Fibroblast of skin of right quadriceps (primary cell): ENCODE data around the gene SELENOS.

Experiments
- DNase-seq: peaks from one replicate; pipeline ENCODE4 v3.0.0-alpha.2; 2013

Gene SELENOS, protein sequence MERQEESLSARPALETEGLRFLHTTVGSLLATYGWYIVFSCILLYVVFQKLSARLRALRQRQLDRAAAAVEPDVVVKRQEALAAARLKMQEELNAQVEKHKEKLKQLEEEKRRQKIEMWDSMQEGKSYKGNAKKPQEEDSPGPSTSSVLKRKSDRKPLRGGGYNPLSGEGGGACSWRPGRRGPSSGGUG

DNA sequence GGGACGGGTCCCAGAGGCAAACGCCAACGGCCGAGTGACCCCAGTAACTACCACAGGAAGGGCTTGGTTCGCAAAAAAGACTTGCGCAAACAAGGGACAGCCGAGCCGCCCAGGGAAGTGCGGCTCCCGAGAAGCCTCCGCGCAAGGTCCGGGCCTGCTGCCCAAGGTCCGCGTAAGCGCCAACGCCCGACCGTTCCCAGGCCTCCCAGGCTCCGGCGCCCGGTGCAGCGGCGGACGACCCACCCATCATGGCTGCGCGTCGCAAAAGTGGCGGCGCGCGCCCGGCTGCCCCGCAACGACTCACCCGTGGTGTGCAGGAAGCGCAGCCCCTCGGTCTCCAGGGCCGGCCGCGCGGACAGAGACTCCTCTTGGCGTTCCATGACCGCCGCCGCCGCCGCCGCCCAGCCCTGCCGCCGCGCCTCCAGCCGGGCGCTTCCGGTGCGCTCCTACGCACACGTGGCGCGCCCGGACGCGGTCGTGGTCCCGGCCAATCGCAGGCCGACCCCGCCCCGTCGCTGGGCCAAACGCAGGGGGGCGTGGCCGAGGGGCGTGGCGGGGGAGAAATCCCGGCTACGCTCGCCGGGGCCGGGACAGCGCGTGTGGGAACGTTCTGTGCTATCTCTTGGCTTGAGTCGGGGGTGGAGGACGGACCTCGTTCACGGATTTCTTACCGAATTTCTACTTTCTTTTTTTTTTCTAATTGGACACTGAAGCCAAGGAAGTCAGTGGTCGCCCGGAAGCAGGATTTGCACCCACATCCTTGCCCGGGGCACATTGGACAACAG, at the start of gene SELENOS:
Gene SELENOS, minus strand, starts transcription at position 448 of the 785 bp plus-strand sequence. Its CDS starts 68 bp downstream, at position 380.
- peak; percentile 89 for DNase-seq

DNA sequence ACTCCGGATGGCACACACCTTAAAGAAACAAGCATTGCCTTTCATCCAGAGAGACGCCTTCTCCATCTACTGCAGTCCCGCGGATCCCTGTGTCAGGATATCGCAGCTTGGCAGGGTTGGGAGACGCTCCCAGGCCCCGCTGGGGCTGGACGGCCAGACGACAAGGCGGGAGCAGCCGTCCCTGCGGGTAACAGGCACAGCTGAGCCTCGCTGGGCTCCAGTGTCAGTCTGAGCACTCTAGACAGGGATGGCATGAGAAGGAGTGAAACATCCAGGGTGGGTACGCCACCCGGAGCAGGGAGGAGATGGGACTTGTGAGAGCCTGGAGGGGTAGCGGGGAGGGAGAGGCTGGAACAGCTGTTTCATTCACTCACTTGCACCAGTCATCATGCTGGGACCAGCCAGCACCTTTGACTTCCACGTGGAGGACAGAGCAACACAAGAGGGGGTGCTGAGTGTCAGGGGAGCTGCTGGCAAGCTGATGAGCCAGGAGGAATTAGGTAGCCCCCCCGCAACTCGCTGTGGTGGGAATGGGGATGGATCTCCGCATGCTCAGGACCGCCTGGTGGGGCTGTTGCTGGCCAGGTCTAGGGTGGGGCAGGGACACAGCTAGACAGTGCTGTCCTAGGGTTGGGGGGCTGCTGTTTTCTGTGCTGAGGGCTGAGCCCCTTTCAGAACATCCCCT, 49.3 kb upstream of the SELENOS start:
- no peak for DNase-seq

DNA sequence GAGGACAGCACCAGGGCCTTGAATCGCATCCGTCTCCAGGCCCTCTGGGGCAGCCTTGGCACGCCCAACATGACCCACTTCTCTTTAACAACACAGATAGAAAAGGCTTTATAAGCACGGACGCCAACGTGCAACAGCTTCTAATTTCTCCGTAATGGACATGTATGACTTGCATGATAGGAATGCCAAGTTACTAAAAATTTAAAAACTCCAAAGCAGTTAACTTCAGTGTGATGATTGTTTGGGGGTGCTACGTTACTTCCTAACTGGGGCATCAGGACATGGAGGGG, 48.7 kb upstream of the SELENOS start:
- no peak for DNase-seq

DNA sequence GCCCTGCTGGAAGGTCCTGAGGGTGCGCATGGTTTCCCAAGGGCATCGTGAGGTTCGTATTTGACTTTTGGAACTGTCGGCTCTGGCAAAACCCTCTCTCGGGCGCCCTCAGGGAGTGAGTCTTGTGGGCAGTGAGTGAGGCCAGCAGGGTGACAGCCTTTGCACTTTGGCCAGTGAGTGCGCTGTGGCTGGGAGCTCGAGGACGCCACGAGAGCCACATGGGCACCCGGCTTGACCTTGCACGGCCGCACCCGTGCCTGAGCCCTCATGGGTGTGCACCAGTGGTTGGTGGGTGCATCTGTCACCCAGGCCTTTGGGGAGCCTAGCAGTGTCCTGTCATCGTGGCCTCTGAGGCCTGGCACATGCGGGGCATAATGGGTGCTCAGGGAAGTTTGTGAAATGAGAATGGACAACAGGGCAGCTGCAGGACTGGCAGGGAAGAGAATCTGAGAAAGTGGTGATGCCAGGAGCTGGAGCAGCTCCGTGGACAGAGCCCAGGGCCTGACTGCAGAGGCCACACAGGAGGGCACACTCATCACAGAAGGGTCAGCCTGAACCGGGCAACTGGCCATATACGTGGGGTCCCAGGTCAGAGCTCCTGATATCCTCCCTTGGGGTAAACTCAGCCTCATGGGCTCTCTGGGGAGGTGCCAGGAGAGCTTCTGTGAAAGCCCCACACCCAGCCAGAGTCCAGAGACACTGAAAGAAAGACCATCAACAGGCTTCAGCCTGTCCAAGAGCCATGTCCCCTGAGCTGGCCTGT, 48.2 kb upstream of the SELENOS start:
- DNase-seq = no peak

DNA sequence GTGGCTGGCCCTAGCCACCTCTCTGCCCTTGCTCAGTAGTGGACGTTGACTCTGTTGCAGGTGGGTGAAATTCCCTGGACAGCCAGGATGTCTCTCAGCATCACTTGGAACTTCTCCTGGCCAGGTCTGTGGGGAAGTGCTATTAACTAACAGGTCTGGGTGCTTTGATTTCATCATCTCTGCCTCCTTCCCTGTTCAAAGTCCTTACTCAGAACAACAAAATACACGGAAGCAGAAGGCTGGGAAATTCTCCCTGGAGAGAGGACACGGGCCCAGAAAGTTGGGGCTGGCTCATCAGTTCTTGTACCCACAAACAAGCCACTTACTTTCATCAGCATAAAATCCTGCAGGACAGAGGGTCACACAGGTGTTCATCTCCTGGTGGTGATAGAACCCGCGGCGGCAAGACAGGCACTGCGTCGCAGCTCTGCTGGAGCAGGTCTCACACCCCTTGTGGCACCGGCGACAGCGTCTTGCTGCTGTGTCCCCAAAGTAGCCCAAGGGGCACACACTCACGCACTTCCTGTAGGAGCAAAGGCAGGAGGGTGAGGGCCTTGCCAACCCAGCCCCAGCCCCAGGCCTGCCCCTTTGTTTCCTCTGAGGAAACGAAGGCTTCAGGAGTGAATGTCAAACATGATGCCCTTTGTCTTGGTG, 47.4 kb upstream of the SELENOS start:
- DNase-seq = no peak

DNA sequence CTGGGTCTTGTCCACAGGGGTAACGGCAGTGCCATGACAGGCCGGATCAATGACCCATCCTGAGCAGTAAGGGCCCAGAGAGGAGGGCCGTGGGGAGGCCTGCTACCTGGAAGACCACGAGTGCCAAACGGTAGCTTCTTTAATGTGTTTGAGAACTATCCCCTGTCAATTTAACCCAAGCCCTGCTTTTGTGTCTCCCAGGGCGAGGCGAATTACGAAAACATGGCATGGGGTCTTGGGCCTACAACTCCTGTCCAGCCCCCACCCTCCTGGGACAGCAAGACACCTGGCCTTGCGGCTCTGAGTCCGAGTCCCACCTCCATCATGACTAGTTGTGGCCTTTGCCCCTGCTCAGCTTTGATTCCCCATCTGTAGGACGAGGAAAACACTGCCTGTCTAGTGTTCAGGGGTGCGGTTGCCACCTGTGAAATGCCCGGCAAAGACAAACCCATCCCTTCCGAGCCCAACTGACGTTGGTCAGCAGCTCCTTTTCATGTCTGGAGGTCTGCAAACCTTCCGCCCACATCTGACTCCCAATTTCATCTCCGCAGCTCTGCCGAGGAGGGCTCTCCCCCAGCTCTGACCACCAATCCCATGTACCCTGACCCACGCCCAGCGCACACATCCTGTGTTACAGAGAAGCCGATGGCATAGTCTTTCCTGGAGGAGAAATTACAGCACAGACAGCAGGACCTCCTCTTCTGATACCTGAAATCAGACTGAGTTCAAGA, 46.7 kb upstream of the SELENOS start:
- no peak for DNase-seq

DNA sequence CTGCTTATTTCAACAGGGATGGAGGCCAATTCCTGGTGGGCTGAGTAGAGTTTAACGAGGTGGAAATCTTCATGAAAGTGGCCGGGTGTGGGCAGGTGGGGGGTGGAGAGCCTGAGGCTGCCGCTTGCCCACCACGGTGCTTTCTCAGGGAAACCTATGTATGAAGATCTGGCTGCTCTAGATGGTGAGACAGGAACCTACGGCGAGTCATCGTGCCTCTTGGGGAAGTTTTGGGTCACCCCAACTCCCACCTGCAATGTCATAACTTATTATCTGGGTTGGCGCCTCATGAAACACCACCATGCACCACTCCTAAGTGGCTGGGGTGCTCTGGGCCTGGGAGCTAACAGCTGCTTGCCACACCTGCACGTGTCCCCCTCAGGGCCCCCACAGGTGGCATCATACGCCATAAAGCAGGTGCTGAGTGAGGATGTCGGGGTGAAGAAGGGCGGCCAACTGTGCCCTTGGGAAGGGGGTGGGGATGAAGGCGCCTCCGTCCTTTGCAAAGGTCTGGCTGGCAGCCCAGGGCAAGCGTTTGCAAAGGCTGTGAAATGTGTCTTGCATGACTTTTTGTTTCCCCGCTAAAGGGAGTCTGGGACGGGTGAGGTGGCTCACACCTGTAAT, 45.7 kb upstream of the SELENOS start:
- DNase-seq = no peak

DNA sequence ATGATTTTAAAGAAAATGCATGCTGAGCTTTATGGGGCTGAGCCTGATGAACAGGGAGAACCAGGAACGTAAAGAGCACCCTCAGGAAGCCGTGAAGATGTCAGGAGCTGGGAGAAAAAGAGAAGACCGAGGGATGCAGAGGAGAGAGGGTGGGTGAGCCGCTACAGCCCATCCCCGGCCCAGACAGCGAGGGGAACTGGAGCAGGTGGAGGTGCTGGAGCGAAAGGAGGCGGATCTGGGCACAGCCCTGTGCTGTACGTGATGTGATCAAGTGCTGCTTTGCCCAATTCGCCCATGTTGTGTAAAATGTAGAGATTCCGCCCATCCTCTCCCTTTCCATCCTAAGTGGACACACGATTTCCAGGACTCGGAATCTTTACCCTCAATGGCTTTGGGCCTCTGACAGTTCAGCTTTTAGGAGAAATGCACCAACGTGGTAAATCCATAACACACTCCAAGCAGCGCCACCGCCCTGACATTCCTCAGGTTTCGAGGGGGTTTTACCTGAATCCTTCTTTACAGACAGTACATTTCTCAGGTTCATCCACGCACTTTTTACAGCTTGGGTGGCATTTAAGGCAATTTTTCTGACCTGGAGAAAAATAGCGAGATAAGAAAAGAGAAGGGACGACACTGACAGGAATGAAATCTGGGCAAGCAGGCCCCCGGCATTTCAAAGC, 44.9 kb upstream of the SELENOS start:
- no peak for DNase-seq

- DNase-seq = peak; percentile 76
Measured at GRCh38 chr15:101320501-101321052, 43.3 kb upstream of the SELENOS start.

DNA sequence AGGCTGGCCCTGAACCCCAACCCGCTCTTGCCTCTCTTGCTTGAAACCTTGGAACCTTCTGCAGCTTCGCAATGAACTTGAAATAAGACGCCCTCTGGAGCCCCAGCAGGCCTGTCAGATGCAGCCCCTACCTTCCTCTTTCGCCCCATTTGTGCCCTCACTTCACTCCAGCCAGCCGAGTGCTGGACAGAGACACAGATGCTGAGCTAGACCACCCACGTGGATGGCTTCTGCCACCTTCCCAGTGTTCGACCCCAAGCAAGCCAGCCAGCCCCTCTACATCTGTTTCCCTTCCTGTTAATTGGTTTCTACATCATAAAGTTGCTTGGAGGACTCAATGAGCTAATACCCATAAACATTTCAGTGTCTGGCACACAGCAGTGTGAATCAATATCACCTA, 41.6 kb upstream of the SELENOS start:
- DNase-seq = no peak

GRCh38 chr15:101318147-101318819, 41.0 kb upstream of the SELENOS start:
- no peak for DNase-seq

- DNase-seq = no peak
Measured at GRCh38 chr15:101317336-101317872, 40.1 kb upstream of the SELENOS start.

GRCh38 chr15:101316529-101316928, 39.2 kb upstream of the SELENOS start:
- no peak for DNase-seq

- DNase-seq = no peak
Measured at GRCh38 chr15:101315736-101316135, 38.5 kb upstream of the SELENOS start.

GRCh38 chr15:101314336-101315125, 37.2 kb upstream of the SELENOS start:
- DNase-seq = no peak

DNA sequence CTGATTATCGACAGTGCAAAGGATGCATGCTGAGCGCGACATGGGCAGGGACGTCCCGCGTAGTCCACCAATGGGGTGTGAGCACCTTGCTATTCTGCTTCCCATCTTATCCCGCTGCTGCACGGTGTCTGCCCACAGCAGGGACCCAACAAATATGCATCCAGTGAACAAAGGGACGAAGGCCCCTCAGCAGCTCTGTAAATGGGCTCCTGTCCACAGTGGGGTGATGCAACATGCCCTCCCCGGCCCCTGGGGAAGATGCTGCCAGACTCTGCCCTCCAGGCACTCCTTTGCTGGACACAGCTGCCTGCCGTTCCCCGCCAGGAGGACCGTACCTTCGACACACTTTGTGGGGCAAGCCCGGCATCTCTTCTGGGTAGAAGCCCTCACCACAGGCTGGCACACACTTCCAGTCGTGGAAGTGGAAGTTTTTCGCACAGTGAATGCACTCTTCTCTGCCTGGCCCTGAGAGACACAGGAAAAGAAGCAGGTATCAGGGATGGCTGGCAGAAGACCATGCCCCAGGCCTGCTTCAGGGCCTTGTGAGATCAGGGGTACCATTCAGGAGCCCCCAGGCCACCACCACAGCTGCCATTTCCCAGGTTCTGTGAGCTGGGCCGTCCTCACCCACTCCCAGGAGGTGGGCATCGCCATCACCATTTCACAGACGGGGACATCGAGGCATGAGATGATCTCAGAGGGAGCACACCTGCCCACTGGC, 35.9 kb upstream of the SELENOS start:
- no peak for DNase-seq

DNA sequence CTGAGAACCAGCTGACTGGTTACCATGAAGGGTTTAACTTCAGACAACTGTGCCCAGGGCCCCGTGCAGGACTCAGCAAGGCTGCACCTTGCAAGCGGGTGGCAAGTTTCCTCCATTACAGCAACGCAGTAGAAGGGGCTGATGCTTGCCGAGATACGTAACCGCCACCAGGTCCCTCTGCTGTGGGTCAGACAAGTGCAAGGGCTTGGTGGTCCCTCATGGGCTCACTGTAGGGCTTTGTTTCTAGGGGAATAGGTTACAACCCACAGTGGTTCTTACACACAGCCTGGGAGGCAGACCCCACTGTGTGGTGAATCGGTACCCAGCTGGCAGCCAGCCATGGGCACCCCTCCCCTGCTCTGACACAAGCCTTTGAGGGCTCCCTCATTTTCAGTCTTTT, 33.2 kb upstream of the SELENOS start:
- DNase-seq = no peak

DNA sequence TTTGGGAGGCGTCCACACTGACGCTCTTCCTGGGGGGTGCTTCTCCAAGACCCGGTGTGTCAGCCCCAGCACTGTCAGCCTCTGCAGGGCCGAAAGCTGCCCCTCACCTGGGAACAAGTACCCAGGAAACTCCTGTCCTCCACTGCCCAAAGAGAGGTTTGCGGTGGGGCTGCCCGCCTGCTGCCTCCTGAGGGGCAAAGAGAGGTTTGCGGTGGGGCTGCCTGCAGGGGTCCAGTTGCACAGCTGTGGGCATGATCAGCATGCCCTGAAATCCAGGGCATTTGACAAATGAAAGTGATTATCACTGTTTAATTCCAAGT, 32.8 kb upstream of the SELENOS start:
- no peak for DNase-seq
